ENCODE results near the gene TIAM2.

DNA sequence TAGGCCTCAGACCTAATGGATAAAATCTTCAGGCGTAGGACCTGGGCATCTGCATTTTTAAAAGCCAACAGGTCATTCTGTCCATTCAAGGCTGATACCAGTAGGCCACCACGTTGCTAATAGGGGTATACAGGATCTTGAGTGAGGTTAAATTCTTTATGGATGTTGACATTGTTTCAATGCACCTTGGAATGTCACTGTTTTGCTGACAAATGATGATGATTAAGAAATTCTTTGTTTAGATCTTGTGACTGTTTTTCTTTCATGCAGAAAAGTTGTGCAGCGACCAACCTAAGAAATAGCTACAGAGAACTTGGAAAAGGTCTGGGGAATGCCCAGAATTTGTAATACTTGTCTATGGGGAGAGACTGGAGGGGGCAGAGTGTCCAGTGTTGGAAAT is 167.6 kb downstream of the TIAM2 start:
- TF ChIP-seq POLR2AphosphoS5 (IDR thresholded peaks at IDR 0.05; ENCODE audit: low read depth, low read length), result no peak
- TF ChIP-seq POLR2A (IDR thresholded peaks at IDR 0.05; ENCODE audit: low read depth, low read length), result no peak
- no peak for TF ChIP-seq TAF1 (IDR thresholded peaks at IDR 0.05; ENCODE audit: borderline replicate concordance, low read depth, low read length)

Measured in GM12892 (cell line).